G401 (cell line): ENCODE measurements around the gene ZNF341. TPM values are rescaled to one million over a fixed set of nuclear protein-coding genes. Genes with fewer than 3 reads are reported as not detected.
"Not testable (repeated sequence)": the region's sequence is repeated elsewhere in the genome, so short reads cannot be mapped to it uniquely, and the experiment has no call there.

Source experiments
- DNase-seq: peaks from one replicate; pipeline ENCODE4 v3.0.0-alpha.2; 2015; ENCODE audit warnings: low spot score
- in situ Hi-C: cut with HindIII; loops from 2 replicates; pipeline ENCODE4 v1.10.0; 2016; ENCODE audit warnings: low sequenced_read_pairs, mixed read lengths
- total RNA-seq: library from RNA; depleted of rRNA; stranded (reverse); fragments of >200 nt; shearing (Covaris generic); gene quantifications from 2 replicates; pipeline ENCODE4 v1.2.3, GENCODE V29; 2014

Gene ZNF341
- total RNA-seq, 1 experiment from 2014 or later, result 2.3 TPM

DNA sequence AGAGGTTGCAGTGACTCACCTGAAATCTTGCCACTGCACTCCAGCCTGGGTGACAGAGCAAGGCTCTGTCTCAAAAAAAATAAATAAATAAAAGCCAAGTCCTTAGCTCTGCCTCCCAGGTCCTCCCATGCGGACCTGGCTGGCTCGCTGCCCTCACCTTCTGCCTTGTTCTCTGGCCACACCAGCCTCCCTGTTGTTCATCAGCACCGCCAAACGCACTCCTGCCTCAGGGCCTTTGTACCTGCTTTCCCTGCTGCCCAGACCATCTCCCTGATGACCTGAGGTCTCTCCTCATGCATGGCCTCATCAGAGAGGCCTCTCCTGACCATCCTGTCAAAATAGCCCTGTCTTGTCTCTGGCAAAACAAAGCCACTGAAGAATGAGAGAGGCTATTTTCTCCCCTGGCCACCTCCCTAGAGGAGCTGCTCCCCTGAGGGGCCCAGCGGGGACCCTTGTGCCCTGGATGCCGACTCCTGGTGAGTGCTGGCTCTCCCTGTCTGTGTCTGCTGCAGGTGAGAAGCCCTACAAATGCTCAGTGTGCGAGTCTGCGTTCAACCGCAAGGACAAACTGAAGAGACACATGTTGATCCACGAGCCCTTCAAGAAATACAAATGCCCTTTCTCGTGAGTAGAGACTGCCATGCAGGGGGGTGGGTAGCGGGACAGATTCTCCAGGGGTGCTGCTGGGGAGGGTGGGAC lies 56.7 kb downstream of the ZNF341 start:
- in situ Hi-C loops, result no loop called here

DNA sequence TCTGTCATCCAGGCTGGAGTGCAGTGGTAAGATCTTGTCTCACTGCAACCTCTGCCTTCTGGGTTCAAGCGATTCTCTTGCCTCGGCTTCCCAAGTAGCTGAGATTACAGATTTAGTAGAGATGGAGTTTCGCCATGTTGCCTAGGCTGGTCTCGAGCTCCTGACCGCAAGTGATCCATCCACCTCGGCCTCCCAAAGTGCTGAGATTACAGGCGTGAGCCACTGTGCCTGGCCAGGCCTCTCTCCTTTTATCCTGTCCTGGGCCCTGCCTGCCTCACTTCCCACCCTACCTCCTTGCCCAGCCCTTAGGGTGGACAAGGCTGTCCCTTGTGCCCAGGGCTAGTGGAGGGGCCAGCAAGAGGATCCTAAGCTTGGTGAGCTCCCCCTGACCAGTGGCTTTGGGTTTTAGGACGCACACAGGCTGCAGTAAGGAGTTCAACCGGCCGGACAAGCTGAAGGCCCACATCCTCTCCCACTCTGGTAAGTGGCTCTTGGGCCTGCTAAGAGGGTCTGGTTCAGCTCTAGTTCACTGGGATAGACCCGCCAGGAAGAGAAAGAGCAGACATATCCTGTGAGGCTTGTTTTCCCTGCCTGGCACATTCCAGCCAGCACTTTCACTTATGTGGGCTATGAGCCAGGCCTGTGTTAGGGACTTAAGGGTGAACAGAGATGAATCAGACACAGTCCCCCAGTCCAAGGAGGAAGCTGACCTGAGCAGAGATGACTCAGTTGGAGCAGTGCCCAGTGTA lies 57.5 kb downstream of the ZNF341 start:
- in situ Hi-C loops, result no loop called here
- DNase-seq, result no peak

More for the DNA sequence above, 56.7 kb downstream of the ZNF341 start:
- no peak for DNase-seq

DNA sequence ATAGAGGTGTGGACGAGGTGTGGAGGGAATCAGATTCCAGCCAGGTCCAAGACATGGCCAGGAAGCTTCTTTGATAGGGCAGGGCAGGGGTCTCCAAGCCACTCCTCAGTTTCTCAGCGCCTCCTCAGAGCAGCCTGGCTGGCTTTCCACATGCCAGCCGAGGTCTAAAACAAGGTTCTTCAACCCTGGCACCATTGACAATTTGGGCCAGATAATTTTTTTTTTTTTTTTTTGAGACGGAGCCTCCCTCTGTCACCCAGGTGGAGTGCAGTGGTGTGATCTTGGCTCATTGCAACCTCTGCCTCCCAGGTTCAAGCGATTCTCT lies 58.0 kb downstream of the ZNF341 start:
- in situ Hi-C loops, result no loop called here

DNA sequence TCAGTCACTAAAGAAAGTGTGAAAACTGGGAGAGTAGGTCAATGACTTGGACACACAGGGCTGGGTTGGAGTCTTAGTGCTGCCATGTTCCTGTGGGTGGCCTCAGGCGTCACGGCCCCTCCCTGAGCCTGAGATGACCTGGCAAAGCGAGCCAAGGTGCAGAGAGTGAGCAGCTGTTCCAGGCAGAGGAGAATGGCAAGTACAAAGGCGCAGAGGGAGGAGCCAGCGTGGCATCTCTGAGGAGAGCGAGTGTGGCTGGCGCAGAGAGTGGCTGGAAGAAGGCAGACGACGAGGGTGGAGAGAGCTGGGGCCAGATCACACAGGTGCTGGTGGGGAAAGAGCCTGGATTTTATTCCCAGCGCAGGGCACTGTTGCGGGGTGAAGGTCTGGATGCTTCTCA lies 58.8 kb downstream of the ZNF341 start:
- DNase-seq, result no peak
- in situ Hi-C loops, result no loop called here

More for the DNA sequence above, 58.0 kb downstream of the ZNF341 start:
- no peak for DNase-seq

DNA sequence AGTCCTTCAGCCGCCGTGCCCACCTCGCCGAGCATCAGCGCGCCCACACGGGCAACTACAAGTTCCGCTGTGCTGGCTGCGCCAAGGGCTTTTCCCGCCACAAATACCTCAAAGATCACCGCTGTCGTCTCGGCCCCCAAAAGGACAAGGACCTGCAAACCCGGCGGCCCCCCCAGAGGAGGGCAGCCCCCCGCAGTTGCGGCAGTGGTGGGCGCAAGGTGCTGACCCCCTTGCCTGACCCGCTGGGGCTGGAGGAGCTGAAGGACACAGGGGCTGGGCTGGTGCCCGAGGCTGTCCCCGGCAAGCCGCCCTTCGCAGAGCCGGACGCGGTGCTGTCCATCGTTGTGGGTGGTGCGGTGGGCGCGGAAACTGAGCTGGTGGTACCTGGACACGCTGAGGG lies 59.2 kb downstream of the ZNF341 start:
- DNase-seq, result no peak
- in situ Hi-C loops, result no loop called here

DNA sequence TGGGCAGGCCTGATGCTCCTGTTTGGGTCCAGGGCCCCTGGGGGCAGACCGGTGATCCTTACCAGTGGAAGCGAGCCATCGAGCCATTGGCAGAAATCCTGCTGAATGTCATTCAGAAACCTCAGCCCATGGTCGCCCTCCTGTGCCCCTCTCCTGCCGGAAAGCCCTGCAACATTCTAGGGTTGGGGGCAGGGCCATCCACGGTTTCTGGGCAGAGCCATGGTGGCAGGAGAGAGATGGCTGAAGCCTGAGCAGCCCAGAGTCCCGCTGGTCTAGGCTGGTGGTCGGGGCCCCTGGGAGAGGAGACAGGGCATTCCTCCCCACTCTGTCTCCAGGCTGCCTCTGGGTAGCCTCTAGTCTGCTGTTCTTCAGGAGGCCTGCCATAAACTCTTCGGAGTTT lies 59.7 kb downstream of the ZNF341 start:
- in situ Hi-C loops, result no loop called here
- no peak for DNase-seq

DNA sequence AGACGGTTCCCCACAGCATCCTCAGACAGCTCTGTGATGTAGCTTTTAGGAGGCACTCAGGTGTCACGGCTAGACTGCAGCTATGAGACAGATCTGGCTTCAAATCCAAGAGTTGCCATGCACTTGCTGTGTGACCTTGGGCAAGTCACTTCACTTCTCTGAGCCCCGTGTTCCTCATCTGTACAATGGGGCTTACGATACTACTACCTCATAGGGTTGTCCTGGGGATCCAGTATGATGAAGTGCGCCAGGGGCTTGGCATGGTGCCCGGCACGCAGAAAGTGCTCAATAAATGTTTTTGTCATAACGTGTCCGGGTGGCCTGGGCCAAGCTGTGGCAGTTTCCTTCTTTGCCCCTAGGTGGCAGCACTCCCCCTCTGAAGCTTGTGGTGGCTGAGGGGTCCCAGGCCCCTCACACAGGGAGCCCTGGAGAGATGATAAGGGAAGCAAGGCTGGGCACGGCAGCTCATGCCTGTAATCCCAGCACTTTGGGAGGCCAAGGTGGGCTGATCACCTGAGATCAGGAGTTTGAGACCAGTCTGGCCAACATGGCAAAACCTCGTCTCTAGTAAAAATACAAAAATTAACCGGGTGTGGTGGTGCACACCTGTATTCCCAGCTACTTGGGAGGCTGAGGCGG lies 60.3 kb downstream of the ZNF341 start:
- DNase-seq, result peak; percentile 6
- in situ Hi-C loops, result no loop called here

DNA sequence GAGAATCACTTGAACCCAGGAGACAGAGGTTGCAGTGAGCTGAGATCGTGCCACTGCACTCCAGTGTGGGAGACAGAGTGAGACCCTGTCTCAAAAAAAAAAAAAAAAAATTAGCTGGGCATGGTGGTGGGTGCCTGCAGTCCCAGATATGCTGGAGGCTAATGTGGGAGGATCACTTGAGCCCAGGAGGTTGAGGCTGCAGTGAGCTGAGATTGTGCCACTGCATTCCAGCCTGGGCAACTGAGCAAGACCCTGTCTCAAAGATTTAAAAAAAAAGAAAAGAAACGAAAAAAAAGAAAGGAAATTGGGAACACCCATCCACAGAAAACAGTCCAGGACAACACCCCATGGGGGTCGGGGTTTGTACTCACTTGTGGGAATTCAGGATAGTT lies 60.8 kb downstream of the ZNF341 start:
- in situ Hi-C loops, DNase-seq: not testable (repeated sequence)

DNA sequence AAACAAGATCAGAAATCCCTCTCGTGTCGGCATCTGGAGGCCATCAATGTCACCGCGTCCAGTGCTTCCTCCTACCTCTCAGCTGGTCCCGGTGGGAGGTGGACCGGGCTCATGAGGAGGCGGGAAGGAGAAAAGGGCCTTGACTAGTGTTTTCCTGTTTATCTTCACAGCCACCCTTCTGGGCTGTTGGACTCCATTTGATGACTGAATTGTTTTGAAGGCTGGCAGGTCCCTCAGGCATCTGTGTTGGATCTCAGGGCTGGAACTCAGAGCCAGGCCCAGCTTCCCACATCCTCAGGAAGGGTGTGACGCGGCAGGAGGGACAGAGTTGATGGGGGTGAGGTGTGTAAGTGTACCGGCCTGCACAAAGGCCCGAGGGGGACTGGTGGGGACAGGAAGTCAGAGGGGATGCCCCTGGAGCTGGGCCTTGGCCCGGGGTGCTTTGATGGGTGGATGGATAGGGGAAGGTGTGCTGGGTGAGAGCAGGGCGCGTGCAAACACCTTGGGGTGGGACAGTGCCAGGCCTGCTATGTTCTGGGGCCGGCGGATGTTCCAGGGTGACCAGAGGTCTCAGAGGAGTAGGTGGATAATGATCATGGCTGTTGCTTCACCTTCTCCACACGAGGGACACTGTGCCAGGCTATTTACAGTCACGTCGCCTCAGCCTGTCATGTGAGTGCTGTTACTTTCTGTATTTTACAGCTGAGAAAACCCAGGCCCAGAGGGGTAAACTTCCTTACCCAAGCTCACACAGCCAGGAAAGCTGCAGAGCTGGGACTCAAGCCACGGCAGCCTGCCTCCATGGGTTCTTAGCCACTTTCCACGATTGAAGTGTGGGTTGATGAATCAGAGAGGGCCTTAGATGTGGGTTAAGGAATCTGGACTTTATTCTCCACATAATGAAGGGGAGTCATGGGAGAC lies 61.5 kb downstream of the ZNF341 start:
- in situ Hi-C loops, result no loop called here
- DNase-seq, result no peak

DNA sequence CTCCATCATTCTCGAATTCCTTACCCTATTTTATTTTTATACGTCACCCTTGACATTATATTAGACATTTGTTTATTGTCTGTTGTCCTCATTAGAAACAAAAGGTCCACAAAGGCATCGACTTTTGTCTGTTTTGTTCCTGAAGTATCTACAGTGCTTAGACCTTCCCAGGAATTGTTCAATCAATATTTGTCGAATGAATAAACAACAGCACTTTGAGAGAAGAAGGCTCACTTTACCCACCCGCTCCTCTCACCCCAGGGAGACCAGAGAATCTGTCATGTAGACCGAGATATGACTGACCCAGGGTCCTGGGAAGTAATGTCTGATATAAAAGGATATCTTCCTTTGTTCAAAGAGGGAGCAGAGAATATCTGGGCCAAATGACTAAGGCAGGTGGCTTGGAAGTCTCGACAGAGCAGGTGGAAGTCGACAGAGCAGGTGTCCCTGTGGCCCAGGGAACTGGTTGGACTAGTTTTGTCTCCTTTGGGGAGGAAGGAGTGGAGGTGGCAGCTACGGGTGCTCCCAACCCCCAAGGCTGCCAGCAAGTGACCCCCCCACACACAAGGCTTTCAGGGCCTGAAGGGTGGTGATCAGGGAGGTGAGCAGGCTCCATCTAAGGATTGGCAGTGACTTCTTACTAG lies 64.6 kb downstream of the ZNF341 start:
- DNase-seq, result no peak
- in situ Hi-C loops, result no loop called here

DNA sequence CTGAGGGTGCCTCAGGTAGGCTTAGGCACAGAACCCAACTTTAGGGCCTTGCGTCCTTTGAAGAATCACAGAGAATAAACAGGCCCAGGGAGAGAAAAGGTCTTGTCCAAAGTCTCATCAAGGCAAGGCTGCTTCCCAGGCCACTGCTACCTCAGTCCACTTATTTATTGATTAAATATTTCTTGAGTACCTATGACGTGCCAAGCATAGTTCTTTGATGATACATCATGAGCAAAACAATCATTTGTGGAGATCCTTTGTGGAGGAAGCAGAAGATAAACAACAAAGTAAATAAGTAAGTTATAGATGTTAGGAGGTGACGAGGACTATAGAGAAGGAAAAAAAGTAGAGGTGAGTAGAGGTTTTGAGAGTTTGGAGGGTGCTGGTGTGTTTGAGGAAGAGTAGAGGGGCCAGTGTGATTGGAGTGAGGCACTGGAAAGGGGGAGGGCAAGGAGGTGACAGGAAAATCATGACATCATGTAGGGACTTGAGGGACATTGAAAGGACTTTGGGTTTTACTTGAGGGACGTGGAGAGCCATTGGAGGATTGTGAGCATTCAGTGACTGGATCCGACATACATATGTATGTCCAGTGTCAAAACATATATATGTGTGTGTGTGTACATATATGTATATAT lies 65.2 kb downstream of the ZNF341 start:
- in situ Hi-C loops, result no loop called here
- no peak for DNase-seq

DNA sequence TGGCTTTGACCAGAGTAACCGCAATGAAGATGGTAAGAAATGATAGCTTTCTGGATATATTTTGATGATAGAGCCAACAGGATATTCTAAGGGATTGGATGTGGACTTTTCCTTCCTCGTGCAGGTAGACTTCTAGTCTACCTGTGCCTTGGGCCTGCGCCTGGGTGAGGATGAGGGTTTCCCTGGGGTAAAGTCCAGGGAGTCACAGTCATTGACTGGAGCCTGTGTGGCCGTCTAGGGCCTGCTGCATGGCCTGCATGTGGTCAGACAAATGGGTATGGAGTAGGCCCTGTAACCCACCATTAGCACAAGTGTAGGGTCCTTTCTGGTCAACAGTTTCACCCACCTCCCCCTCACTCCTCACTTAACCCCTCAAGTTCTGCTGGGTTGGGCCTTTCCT lies 66.6 kb downstream of the ZNF341 start:
- in situ Hi-C loops, result no loop called here
- no peak for DNase-seq

DNA sequence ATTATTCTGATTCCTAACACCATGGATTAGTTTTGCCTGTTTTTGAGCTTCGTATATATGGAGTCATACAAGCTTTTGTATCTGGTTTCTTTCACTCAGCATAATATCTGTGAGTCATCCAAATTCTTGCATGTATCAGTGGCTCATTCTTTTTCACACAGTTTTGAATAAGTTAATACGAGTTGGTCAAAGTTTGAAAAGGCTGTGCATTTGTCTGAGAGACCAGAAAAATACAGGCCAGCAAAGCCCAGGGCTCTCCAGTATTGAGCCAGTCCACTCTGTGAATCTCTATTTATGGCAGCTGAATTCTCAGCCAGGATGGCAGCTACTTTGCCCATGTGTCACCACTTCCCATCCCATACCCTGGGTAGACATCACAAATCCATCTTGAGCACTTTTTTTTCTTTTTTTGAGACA lies 72.1 kb downstream of the ZNF341 start:
- DNase-seq, result no peak
- in situ Hi-C loops, result no loop called here

DNA sequence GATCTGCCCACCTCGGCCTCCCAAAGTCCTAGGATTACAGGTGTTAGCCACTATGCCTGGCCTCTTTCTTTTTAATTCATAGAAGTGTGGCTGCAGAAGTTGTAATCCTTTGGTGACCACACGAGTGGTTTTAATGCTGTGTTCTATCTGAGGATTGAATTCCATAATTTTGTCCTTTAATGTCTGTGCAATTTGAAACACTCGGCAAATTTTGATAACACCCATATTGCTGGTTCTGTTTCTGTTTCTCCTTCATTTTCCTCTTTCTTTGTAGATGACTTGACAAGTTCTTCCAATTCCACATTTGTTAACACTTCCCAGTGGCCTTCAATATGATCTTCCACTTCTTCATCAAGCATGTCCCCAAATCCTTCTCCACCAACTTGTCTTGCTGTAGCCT lies 76.6 kb downstream of the ZNF341 start:
- in situ Hi-C loops, result no loop called here
- DNase-seq, result no peak

DNA sequence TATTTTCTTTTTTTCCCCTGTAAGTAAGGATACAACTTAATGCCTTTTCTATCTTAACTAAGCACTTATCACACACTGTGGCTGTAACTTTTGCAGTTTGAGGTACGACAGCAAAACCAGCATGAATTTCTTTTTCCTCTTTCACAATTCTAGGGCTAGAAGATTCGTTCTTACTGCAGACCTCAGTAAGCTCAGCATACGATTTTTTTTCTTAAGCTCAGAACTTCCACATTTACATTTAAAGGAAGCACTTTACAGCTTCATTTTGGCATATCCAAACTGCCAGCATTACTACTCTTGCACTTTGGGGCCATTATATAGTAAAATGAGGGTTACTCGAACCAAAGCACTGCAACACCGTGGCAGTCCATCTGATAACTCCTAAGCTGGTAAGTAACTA lies 78.5 kb downstream of the ZNF341 start:
- no peak for DNase-seq
- in situ Hi-C loops, result no loop called here

DNA sequence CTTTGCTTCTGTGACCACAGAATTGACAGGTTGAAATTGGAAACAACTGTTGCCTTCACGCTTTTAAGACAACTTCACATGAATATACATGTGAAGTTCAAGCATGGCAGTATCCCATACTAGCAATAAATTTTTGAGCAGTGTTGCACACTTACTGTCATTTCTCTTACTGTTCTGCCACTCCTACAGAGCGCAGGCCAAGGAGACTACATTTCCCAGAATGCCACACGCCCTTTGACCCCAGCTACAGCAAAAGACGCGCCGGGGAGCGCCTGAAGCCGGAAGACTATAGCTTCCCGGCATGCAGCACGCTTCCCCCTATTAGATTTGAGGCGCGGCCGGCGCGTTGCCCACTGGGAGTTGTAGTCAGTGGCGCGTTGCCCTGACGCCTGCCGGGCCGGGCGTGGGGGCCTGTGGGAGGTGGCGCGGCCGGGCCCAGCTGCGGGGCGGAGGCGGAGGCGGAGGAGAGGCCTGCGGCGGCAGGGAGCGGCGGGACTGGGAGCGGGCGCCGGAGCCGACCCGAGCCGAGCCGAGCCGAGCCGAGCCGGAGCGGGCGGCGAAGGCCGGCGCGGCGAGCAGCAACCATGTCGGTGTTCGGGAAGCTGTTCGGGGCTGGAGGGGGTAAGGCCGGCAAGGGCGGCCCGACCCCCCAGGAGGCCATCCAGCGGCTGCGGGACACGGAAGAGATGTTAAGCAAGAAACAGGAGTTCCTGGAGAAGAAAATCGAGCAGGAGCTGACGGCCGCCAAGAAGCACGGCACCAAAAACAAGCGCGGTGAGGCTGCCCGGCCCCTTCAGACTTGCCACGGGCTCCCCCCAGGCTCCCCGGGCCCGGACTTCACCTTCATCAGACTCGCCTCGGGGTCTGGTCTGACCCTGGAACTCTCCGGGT lies 79.3 kb downstream of the ZNF341 start, which contains the start of gene CHMP4B:
TSS of gene CHMP4B (plus strand) at position 464 of the 891 bp plus-strand sequence. CDS start at position 585, 121 bp downstream.
- DNase-seq, result peak; percentile 98
- in situ Hi-C loops, result no loop called here

DNA sequence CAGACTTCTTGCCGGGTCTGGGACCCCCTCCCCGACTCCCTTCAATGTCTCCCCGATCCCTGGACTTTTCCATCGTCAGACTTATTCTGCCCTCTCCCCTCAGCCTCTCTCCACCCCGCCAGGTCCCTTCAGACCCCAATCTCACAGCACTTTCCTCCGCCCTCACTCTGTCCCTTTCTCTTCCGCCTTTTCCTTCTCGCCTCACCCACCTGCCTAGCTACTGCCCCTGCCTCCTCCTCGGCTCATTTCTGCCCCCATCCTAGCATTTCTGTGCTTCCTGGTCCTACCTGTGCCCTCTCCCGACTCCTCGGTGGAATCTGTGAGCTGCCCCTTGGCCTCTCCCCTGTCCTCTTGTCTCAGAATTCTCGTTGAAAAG lies 80.0 kb downstream of the ZNF341 start:
- DNase-seq, result peak; percentile 5
- in situ Hi-C loops, result no loop called here
